Testis (tissue), 2 donors: Measurements from ENCODE around the gene RAB7A.

Experiments used
- CTCF ChIP-seq, 3 experiments: fragments of 450-650 bp in 2 of 3; fragments of 200-600 bp in 1 of 3; sonication (generic) in 1 of 3; IDR thresholded peaks; one replicate each; pipeline ENCODE4 v1.5.1; 2016 to 2019; ENCODE audit warnings: antibody characterized with exemption in 3 of 3, mild to moderate bottlenecking in 2 of 3, moderate library complexity in 1 of 3
- POLR2A ChIP-seq: fragments of 450-650 bp; IDR thresholded peaks from one replicate; pipeline ENCODE4 v1.6.1; 2017; ENCODE audit warnings: antibody characterized with exemption, mild to moderate bottlenecking, moderate library complexity

- TF ChIP-seq CTCF (IDR thresholded peaks at IDR 0.05) (no peak), POLR2A (no peak)
These were observed 27.6 kb upstream of the RAB7A start for GRCh38 chr3:128698211-128699047.
